ENCODE data around the gene SYT17. TPM values are rescaled to one million over a fixed set of nuclear protein-coding genes. Genes with fewer than 3 reads are reported as not detected.

The SYT17 gene
- polyA plus RNA-seq, 1 donor (not counting 4 experiments of a cell fraction or from before 2014, with no cell fraction given): not detected

DNA sequence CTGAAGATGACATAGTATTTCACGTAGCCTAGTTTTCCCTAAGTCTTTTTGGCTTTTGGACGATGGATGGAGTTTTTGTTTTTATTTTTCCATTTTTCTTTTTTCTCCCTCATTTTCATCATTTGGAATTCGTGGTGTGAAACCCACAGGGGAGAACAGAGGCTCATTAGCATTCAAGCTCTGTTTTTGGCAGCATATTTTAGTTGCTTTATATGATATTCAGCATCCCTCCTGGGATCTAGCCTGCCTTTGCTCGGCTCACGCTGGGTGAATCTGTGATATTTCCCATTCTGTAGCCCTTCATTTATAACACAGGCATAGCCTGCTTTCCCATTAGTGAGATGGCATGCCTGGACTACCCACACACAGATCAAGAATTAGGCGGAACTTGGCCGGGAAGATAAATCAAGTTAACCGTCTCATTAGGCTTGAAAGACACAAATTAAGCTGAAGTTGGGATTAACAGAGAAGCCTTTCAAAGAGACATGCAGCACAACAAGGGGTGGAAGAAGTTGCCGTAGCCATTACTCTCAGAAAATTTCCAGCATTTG lies 97.4 kb downstream of the SYT17 start:
- H3K9me1 ChIP-seq (ENCODE audit: control insufficient read depth, extremely low read depth, insufficient read depth, low read length): no peaks in the 10 kb centered on the region
- no peak overlapping the region for H2AFZ ChIP-seq (ENCODE audit: control insufficient read depth, low read length)
- H3K36me3 ChIP-seq (ENCODE audit: control insufficient read depth in 2 of 2, extremely low read depth in 1 of 2, insufficient read depth in 2 of 2, low read length in 2 of 2): no peaks in the 10 kb centered on the region
- H3K27ac ChIP-seq (ENCODE audit: control insufficient read depth, insufficient read depth, low read length): no peak overlapping the region
- H3K79me2 ChIP-seq (ENCODE audit: control insufficient read depth, insufficient read depth, low read length): no peaks in the 10 kb centered on the region
- H4K20me1 ChIP-seq (ENCODE audit: control insufficient read depth, extremely low read depth, insufficient read depth, low read length): no peaks in the 10 kb centered on the region
- no peaks in the 10 kb centered on the region for H3K27me3 ChIP-seq (ENCODE audit: control insufficient read depth, extremely low read depth, insufficient read depth, low read length)
- TF ChIP-seq, protein P1, sequence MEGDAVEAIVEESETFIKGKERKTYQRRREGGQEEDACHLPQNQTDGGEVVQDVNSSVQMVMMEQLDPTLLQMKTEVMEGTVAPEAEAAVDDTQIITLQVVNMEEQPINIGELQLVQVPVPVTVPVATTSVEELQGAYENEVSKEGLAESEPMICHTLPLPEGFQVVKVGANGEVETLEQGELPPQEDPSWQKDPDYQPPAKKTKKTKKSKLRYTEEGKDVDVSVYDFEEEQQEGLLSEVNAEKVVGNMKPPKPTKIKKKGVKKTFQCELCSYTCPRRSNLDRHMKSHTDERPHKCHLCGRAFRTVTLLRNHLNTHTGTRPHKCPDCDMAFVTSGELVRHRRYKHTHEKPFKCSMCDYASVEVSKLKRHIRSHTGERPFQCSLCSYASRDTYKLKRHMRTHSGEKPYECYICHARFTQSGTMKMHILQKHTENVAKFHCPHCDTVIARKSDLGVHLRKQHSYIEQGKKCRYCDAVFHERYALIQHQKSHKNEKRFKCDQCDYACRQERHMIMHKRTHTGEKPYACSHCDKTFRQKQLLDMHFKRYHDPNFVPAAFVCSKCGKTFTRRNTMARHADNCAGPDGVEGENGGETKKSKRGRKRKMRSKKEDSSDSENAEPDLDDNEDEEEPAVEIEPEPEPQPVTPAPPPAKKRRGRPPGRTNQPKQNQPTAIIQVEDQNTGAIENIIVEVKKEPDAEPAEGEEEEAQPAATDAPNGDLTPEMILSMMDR (optimal IDR thresholded peaks at IDR 0.05 in 1 of 3, IDR thresholded peaks at IDR 0.05 in 1 of 3, conservative IDR thresholded peaks at IDR 0.05 in 1 of 3; ENCODE audit: extremely low read depth in 1 of 3, insufficient read depth in 2 of 3, low read length in 3 of 3): no peak
- TF ChIP-seq EZH2 (IDR thresholded peaks at IDR 0.05; ENCODE audit: low read length): no peak
- dilution Hi-C loops (cut with MboI; ENCODE audit: extremely low pct_ligation_motif_present, low sequenced_read_pairs): no loop called here
- H3K4me3 ChIP-seq (ENCODE audit: control insufficient read depth in 2 of 3, extremely low read depth in 1 of 3, insufficient read depth in 2 of 3, low read depth in 1 of 3, low read length in 3 of 3): no peak overlapping the region
- DNase-seq (ENCODE audit: low read depth, low spot score) (no peak), FAIRE-seq (no peak)
- no peak overlapping the region for H3K9ac ChIP-seq (ENCODE audit: control insufficient read depth, extremely low read depth, insufficient read depth, low read length)
- no peak overlapping the region for H3K4me2 ChIP-seq (ENCODE audit: control insufficient read depth, extremely low read depth, insufficient read depth, low read depth, low read length)
- no peaks in the 10 kb centered on the region for H3K4me1 ChIP-seq (ENCODE audit: control insufficient read depth, extremely low read depth, insufficient read depth, low read length)
- no peaks in the 10 kb centered on the region for H3K9me3 ChIP-seq (ENCODE audit: control insufficient read depth, low read depth, low read length)

DNA sequence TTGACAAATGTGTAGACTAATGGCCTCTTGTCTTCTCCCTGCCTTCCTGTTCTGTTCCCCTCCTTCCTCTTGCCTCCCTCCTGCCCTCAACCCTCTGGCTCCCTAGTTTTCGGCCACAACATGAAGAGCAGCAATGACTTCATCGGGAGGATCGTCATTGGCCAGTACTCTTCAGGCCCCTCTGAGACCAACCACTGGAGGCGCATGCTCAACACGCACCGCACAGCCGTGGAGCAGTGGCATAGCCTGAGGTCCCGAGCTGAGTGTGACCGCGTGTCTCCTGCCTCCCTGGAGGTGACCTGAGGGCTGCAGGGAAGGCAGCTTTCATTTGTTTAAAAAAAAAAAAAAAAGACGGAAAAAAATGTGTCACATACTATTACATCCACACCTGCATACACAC lies 98.7 kb downstream of the SYT17 start:
- DNase-seq (ENCODE audit: low read depth, low spot score): no peak
- Histone ChIP-seq H3K79me2 (ENCODE audit: control insufficient read depth, insufficient read depth, low read length) (no peaks in the 10 kb centered on the region), H4K20me1 (ENCODE audit: control insufficient read depth, extremely low read depth, insufficient read depth, low read length) (no peaks in the 10 kb centered on the region), H3K9ac (ENCODE audit: control insufficient read depth, extremely low read depth, insufficient read depth, low read length) (no peak overlapping the region), H3K9me1 (ENCODE audit: control insufficient read depth, extremely low read depth, insufficient read depth, low read length) (no peaks in the 10 kb centered on the region), H3K27ac (ENCODE audit: control insufficient read depth, insufficient read depth, low read length) (no peak overlapping the region), H3K4me3 (ENCODE audit: control insufficient read depth in 2 of 3, extremely low read depth in 1 of 3, insufficient read depth in 2 of 3, low read depth in 1 of 3, low read length in 3 of 3) (no peak overlapping the region), H3K9me3 (ENCODE audit: control insufficient read depth, low read depth, low read length) (no peaks in the 10 kb centered on the region), H3K27me3 (ENCODE audit: control insufficient read depth, extremely low read depth, insufficient read depth, low read length) (no peaks in the 10 kb centered on the region), H3K36me3 (ENCODE audit: control insufficient read depth in 2 of 2, extremely low read depth in 1 of 2, insufficient read depth in 2 of 2, low read length in 2 of 2) (no peaks in the 10 kb centered on the region), H2AFZ (ENCODE audit: control insufficient read depth, low read length) (no peak overlapping the region), H3K4me1 (ENCODE audit: control insufficient read depth, extremely low read depth, insufficient read depth, low read length) (no peaks in the 10 kb centered on the region), H3K4me2 (ENCODE audit: control insufficient read depth, extremely low read depth, insufficient read depth, low read depth, low read length) (no peak overlapping the region)
- dilution Hi-C loops (cut with MboI; ENCODE audit: extremely low pct_ligation_motif_present, low sequenced_read_pairs): no loop called here
- TF ChIP-seq, protein P1 (optimal IDR thresholded peaks at IDR 0.05 in 1 of 3, IDR thresholded peaks at IDR 0.05 in 1 of 3, conservative IDR thresholded peaks at IDR 0.05 in 1 of 3; ENCODE audit: extremely low read depth in 1 of 3, insufficient read depth in 2 of 3, low read length in 3 of 3): no peak
- no peak for TF ChIP-seq EZH2 (IDR thresholded peaks at IDR 0.05; ENCODE audit: low read length)
- no peak for FAIRE-seq
